Mesendoderm (in vitro differentiated cells): ENCODE results near the gene ARSG.

Experiments used
- DNase-seq: peaks from one replicate; pipeline ENCODE4 v3.0.0; 2013
- H2AK5ac ChIP-seq: 2 replicates; pipeline ENCODE4 v1.6.1; 2013; ENCODE audit warnings: low read length, inconsistent platforms
- H2BK120ac ChIP-seq: 2 replicates; pipeline ENCODE4 v1.6.1; 2013; ENCODE audit warnings: low read depth, mild to moderate bottlenecking, low read length, moderate library complexity, mixed read lengths
- H2BK15ac ChIP-seq: replicated peaks from 2 replicates; pipeline ENCODE4 v1.6.1; 2013; ENCODE audit warnings: low read depth, mild to moderate bottlenecking, moderate library complexity
- H2BK5ac ChIP-seq: 2 replicates; pipeline ENCODE4 v1.6.1; 2013; ENCODE audit warnings: low read length, inconsistent platforms
- H3K18ac ChIP-seq: 2 replicates; pipeline ENCODE4 v1.6.1; 2013; ENCODE audit warnings: mild to moderate bottlenecking, low read length, mixed read lengths
- H3K23ac ChIP-seq: one replicate; pipeline ENCODE4 v1.6.1; 2013; ENCODE audit warnings: low read length
- H3K27ac ChIP-seq: 2 replicates; pipeline ENCODE4 v1.5.1; 2013; ENCODE audit warnings: low read depth, mild to moderate bottlenecking, inconsistent platforms, low read length, moderate library complexity
- H3K27me3 ChIP-seq: 2 replicates; pipeline ENCODE4 v1.6.1; 2013; ENCODE audit warnings: low read length, control low read depth, mild to moderate bottlenecking, inconsistent platforms; ENCODE audit not compliant: insufficient read depth, poor library complexity
- H3K36me3 ChIP-seq: 2 replicates; pipeline ENCODE4 v1.6.1; 2013; ENCODE audit warnings: low read length, inconsistent platforms; ENCODE audit not compliant: control insufficient read depth, insufficient read depth
- H3K4ac ChIP-seq: one replicate; pipeline ENCODE4 v1.6.1; 2013; ENCODE audit warnings: low read depth, mild to moderate bottlenecking, low read length, moderate library complexity
- H3K4me1 ChIP-seq: 2 replicates; pipeline ENCODE4 v1.6.1; 2013; ENCODE audit warnings: low read depth, low read length, inconsistent platforms; ENCODE audit not compliant: control insufficient read depth
- H3K4me2 ChIP-seq: 2 replicates; pipeline ENCODE4 v1.6.1; 2013; ENCODE audit warnings: low read length
- H3K4me3 ChIP-seq: 2 replicates; pipeline ENCODE4 v1.5.1; 2013; ENCODE audit warnings: mild to moderate bottlenecking, low read length
- H3K56ac ChIP-seq: one replicate; pipeline ENCODE4 v1.6.1; 2013; ENCODE audit warnings: low read length
- H3K79me1 ChIP-seq: 2 replicates; pipeline ENCODE4 v1.6.1; 2013; ENCODE audit warnings: low read length, inconsistent platforms
- H3K79me2 ChIP-seq: 2 replicates; pipeline ENCODE4 v1.6.1; 2013; ENCODE audit warnings: mild to moderate bottlenecking, low read length; ENCODE audit not compliant: control insufficient read depth, insufficient read depth
- H3K9ac ChIP-seq: 2 replicates; pipeline ENCODE4 v1.6.1; 2013; ENCODE audit warnings: low read length, inconsistent platforms
- H4K5ac ChIP-seq: one replicate; pipeline ENCODE4 v1.6.1; 2013; ENCODE audit warnings: low read length
- H4K8ac ChIP-seq: one replicate; pipeline ENCODE4 v1.6.1; 2013; ENCODE audit warnings: low read depth, mild to moderate bottlenecking, control low read depth, low read length, moderate library complexity
- WGBS: extraction: QIAGEN DNeasy Blood & Tissue Kit; methylation state at CpG from one replicate; pipeline ENCODE4 v1.1.7; 2013; ENCODE audit warnings: low lambda C conversion rate, missing lambda C conversion rate; ENCODE audit not compliant: insufficient coverage; ENCODE audit errors: extremely low coverage; 5-methylcytosine and 5-hydroxymethylcytosine counted together

The ARSG gene

DNA sequence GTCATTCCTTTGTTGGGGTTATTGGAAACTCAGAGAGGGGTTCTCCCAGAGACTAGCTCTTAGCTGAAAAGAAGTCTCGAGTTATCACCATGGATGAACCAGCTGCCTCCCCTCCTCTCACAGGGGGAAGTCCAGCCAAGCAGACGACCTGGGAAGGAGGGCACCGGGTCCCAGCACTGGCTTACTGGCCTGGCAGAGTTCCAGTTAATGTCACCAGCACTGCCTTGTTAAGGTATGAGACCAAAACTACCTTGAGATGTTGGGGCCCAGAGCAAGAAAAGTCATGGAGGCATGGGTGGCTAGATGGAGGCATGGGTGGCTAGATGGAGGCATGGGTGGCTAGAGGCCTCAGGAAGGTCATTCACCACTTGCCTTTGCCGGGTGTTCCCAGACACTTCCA, 93.6 kb downstream of the ARSG start:
- Histone ChIP-seq H3K23ac (no peak overlapping the region), H3K36me3 (no peaks in the 10 kb centered on the region), H4K5ac (no peak overlapping the region), H2BK5ac (no peak overlapping the region), H3K79me2 (no peaks in the 10 kb centered on the region), H3K4me3 (no peak overlapping the region), H3K27ac (no peak overlapping the region), H3K27me3 (no peaks in the 10 kb centered on the region), H3K4ac (no peak overlapping the region), H3K4me2 (no peak overlapping the region), H3K56ac (no peak overlapping the region), H3K9ac (no peak overlapping the region), H4K8ac (no peak overlapping the region), H2BK120ac (no peak overlapping the region), H3K79me1 (no peaks in the 10 kb centered on the region), H2BK15ac (no peak overlapping the region), H3K18ac (no peak overlapping the region), H2AK5ac (no peak overlapping the region), H3K4me1 (no peaks in the 10 kb centered on the region)
- no CpG with 5 or more reads among the region's 4 CpGs for WGBS
- DNase-seq, result no peak

DNA sequence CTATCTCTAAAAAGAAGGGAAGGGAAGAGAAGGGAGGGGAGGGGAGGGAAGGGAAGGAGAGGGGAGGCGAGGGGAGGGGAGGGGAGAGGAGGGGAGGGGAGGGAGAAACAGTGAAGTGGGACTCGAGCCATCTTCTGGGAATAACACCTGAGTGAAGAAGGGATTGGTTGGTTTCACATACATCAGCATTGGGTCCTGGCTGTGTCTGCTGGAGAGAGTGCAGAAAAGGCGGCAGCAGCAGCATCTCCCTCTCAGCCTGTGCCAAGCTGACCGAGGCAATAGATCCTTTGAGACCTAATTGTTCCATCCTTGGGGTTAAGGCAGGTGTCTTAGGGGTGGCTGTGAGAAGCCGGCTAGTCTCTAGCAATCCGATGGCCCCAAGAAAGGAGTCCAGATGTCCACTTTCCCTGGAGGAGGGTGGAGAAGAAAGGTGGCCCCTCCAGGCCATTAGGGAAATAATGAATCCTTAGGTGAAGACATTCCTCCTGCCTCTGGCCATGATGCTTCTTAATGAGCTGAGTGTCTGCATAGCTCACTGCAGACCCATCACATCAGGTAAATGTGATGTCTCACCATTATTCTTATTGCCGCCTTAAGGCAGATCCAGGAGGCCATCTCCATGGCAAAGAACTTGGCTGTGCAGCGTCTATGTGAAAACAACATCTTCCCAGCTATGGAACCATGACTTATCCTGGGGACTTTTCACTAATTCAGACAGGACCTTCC, 94.4 kb downstream of the ARSG start:
- DNase-seq, result no peak
- no peak overlapping the region for H2BK5ac ChIP-seq
- H3K18ac ChIP-seq, result no peak overlapping the region
- no peaks in the 10 kb centered on the region for H3K79me2 ChIP-seq
- H3K4me1 ChIP-seq, result no peaks in the 10 kb centered on the region
- no peak overlapping the region for H4K8ac ChIP-seq
- H3K36me3 ChIP-seq, result no peaks in the 10 kb centered on the region
- H3K27me3 ChIP-seq, result no peaks in the 10 kb centered on the region
- no peak overlapping the region for H3K23ac ChIP-seq
- no peak overlapping the region for H2AK5ac ChIP-seq
- no peak overlapping the region for H3K4me2 ChIP-seq
- no peak overlapping the region for H2BK120ac ChIP-seq
- no CpG with 5 or more reads among the region's 8 CpGs for WGBS
- no peaks in the 10 kb centered on the region for H3K79me1 ChIP-seq
- H3K4ac ChIP-seq, result no peak overlapping the region
- H4K5ac ChIP-seq, result no peak overlapping the region
- H2BK15ac ChIP-seq, result no peak overlapping the region
- H3K9ac ChIP-seq, result no peak overlapping the region
- no peak overlapping the region for H3K4me3 ChIP-seq
- no peak overlapping the region for H3K56ac ChIP-seq
- no peak overlapping the region for H3K27ac ChIP-seq

DNA sequence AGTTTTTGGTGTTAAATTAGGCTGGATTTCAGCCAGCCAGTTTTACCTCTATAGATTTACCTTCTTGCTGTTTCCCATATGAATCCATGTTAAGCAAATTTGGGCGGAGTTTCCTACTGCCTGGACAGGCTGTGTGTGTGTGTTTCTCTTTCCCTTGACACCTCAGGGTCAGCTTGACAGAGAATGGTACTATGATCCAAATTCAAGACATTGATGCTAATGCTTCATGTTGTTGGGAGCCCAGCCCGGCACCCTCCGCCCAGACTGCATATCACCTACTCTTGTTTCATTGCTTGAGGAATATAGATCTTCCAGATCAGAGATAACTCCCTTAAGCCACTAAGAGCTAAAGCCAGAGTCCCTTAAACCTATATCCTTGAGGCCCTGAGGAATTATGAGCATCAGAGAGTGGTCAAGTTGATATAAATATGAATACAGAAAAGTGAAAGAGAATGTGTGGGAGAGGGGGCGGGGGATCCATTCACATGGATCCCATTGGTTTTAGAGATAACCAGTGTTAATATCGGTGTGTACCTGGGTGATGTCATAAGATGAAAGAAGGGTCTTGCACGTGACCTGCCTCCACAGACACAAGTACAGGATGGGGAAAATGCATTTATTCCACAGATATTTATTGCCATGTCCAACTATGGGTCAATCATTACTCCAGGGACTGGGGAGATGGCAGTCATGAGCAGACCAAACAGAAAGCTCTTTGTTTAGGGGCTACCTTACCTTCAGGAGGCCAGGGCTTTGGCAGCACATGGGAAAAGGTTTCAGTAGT, 96.3 kb downstream of the ARSG start:
- no peak overlapping the region for H3K9ac ChIP-seq
- no peak overlapping the region for H3K23ac ChIP-seq
- no peak overlapping the region for H3K56ac ChIP-seq
- no peak overlapping the region for H2AK5ac ChIP-seq
- no peaks in the 10 kb centered on the region for H3K4me1 ChIP-seq
- H3K4me3 ChIP-seq, result no peak overlapping the region
- no peak overlapping the region for H3K27ac ChIP-seq
- no peak overlapping the region for H3K4me2 ChIP-seq
- no peak for DNase-seq
- H3K27me3 ChIP-seq, result no peaks in the 10 kb centered on the region
- no peaks in the 10 kb centered on the region for H3K79me2 ChIP-seq
- H3K36me3 ChIP-seq, result no peaks in the 10 kb centered on the region
- H3K4ac ChIP-seq, result no peak overlapping the region
- no peaks in the 10 kb centered on the region for H3K79me1 ChIP-seq
- H2BK15ac ChIP-seq, result no peak overlapping the region
- WGBS, result no CpG with 5 or more reads among the region's 6 CpGs
- H4K5ac ChIP-seq, result no peak overlapping the region
- H2BK5ac ChIP-seq, result no peak overlapping the region
- H3K18ac ChIP-seq, result no peak overlapping the region
- H2BK120ac ChIP-seq, result no peak overlapping the region
- no peak overlapping the region for H4K8ac ChIP-seq

DNA sequence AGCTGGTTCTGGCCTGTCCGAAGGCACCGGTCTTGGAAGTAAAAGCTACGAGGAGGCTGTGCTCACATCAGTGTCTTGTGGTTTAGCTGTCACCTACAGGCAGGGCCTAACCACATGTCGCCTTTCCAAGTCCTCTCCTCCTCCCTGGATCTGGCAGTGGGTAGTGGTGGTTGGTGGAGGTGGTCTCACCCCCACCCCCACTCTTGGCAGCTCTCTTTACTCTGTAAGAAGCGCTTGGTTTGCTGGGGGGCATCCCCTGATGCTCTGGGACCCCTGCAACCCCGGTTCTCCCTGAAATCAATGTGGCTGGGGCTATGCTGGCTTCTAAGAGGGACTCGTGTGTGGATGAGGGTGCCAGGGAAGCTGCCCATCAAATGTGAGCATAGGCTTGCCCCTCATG, 97.7 kb downstream of the ARSG start:
- Histone ChIP-seq H2BK15ac (no peak overlapping the region), H3K27me3 (no peaks in the 10 kb centered on the region), H3K4ac (no peak overlapping the region), H2BK120ac (no peak overlapping the region), H3K9ac (no peak overlapping the region), H3K4me3 (no peak overlapping the region), H3K18ac (no peak overlapping the region), H2AK5ac (no peak overlapping the region), H3K79me2 (no peaks in the 10 kb centered on the region), H3K23ac (no peak overlapping the region), H4K8ac (no peak overlapping the region), H3K27ac (no peak overlapping the region), H3K36me3 (no peaks in the 10 kb centered on the region), H3K56ac (no peak overlapping the region), H3K4me1 (no peaks in the 10 kb centered on the region), H3K79me1 (no peaks in the 10 kb centered on the region), H4K5ac (no peak overlapping the region), H2BK5ac (no peak overlapping the region), H3K4me2 (no peak overlapping the region)
- DNase-seq, result no peak
- WGBS, result no CpG with 5 or more reads among the region's 7 CpGs

DNA sequence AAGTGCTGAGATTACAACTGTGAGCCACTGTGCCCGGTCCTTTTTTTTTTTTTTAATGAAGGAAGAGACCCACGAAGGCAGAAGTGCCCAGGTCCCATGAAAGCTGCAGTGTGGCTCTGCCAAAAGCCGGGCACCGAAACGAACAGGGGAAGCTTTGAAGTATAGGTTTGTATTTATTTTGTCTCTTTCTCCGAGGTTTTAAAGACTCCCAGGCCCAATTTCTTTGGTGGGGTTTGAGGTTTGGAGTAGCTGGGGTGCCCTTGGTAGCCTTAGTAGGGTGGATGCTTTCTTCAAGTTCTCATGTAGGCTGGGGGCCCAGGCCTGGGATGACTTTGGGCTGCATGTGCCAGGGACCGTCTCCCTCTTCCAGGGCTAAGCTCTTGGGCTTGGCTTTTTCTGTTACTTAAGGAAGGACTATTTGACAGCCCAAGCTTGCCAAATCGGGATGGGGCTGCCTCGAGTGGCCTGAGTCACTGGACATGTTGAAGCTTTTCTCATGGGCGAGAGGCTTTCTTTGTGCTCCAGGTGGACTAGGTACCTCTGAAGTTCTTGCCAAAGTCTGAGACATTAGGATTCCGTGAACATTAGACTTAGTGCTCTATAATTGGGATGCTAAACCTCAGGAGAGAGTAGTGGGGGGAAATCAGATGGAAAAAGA, 99.7 kb downstream of the ARSG start:
- no peak overlapping the region for H2AK5ac ChIP-seq
- DNase-seq, result no peak
- WGBS, result no CpG with 5 or more reads among the region's 11 CpGs

More for the DNA sequence above, 99.7 kb downstream of the ARSG start:
- Histone ChIP-seq H3K36me3 (no peaks in the 10 kb centered on the region), H2BK5ac (no peak overlapping the region), H4K5ac (no peak overlapping the region), H3K4me3 (no peak overlapping the region), H3K23ac (no peak overlapping the region), H3K79me2 (no peaks in the 10 kb centered on the region), H3K18ac (no peak overlapping the region), H3K9ac (no peak overlapping the region), H3K4me2 (no peak overlapping the region), H3K4ac (no peak overlapping the region), H3K27me3 (no peaks in the 10 kb centered on the region), H4K8ac (no peak overlapping the region), H3K4me1 (no peaks in the 10 kb centered on the region), H3K27ac (no peak overlapping the region), H2BK15ac (no peak overlapping the region), H3K56ac (no peak overlapping the region), H3K79me1 (no peaks in the 10 kb centered on the region), H2BK120ac (no peak overlapping the region)
